ENCODE results near the gene TTLL11.

Gene TTLL11

DNA sequence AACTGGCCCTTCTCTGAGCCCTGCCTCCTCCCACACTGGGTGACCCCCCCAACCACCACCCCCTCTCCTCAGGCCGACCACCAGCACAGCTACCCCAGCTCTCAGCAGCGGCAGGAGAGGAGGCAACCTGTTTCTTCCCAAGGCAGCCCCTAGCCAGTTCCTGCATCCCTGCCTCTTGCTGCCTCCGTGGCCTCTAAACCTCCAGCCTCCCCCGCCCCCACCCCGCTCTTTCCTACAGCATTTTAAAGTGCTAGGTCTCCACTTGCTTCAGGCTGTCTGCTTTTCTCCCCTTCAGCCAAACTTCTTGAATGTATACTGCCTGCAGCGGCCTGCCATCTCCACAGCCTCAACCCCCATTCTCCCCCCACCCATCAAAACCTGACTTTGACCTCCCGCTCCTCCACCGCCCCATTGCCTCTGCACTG is 306.1 kb downstream of the TTLL11 start:
- no peak for DNase-seq (ENCODE audit: low read depth in 2 of 2)

DNA sequence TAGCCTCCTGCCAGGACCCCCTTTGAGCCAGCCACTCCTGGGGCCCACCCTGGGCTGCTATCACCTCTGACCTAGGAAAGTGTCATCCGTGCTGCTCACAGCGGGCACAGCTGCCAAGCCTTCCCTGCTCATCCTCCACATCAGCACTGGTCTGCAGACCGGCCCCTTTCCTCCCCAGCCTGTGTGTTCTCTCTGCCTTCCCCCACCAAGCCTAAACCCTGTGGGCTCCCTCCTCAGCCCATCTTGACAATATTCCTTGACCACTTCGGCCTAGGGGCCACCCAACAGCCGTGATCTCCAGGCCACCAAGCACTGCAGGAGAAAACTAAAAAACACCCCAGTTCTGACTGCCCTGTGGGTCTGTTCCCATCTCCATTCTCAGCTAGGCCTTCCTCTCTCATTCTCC is 306.6 kb downstream of the TTLL11 start:
- no peak for DNase-seq (ENCODE audit: low read depth in 2 of 2)

DNA sequence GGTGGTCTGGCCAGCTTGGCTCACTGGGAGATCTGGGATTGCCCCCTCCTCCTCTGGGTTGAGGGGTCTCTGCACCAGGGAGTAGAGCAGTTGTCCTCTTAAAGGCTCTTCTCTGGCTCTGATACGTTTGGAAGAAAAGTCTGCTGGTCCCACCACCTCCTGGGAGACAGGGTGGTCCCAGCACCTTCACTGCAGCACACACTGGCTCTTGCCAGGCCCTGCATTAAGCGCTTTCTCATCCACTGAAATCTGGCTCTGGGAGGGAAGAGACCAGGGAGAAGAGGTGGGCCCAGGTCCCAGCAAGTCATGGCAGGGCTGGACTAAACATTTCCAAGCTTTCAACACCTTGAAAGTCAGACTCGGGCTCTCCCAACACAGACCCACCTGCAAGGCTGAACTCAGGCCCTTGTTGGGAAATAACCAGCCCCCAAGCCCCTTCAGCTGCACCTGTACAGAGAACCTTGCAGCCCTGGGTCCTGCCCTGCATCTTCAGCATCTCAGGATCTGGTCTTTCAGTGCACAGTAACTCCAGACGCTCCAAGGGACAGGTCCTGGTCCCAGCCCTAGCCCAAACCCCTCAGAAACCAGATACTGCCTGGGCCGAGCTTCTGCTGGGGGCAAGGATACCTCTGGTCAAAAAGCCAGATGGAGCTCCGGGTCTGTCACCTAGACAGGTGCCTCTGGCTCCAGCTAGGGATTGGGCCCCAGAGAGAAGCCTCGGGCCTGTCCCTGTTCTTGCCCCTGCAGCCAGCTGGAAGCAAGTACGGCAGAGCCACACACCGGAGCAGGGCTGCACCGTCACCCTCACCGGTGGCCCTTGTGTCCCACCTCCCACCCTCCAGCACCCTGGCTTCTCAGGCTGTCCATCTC is 307.2 kb downstream of the TTLL11 start:
- no peak for DNase-seq (ENCODE audit: low read depth in 2 of 2)

DNA sequence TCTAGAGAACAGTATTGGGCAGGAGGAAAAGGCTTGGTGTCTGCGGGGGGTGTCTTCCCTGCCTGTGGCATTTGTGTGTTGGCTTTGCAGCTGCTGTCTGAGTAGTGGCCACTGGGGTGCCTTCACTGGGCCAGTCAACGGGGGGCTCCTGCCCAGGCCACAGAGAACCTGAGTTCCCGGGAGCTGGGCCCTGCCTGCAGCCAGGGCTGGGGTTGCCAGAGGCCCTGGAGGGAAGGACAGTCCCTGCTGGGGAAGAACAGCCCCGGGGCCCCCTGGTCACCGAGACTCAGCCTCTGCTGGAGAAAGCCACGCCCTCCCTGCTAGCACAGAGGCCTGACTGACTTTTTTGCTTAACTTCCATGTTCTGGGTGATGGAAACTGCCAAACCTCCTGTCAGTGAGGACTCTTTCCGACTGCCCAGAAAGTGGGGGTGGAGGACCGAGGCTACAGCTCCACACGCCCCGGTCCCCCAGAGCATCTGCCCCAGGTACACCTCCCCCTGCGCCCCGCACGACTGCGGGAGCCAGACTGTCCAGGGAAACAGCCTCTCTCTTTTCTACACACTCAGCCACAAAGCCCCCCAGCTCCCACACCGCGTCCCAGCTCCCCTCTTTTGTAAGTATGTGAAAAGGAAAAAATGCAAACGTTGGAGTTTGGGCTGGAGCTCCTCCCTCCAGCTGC is 308.2 kb downstream of the TTLL11 start:
- no peak for DNase-seq (ENCODE audit: low read depth in 2 of 2)

DNA sequence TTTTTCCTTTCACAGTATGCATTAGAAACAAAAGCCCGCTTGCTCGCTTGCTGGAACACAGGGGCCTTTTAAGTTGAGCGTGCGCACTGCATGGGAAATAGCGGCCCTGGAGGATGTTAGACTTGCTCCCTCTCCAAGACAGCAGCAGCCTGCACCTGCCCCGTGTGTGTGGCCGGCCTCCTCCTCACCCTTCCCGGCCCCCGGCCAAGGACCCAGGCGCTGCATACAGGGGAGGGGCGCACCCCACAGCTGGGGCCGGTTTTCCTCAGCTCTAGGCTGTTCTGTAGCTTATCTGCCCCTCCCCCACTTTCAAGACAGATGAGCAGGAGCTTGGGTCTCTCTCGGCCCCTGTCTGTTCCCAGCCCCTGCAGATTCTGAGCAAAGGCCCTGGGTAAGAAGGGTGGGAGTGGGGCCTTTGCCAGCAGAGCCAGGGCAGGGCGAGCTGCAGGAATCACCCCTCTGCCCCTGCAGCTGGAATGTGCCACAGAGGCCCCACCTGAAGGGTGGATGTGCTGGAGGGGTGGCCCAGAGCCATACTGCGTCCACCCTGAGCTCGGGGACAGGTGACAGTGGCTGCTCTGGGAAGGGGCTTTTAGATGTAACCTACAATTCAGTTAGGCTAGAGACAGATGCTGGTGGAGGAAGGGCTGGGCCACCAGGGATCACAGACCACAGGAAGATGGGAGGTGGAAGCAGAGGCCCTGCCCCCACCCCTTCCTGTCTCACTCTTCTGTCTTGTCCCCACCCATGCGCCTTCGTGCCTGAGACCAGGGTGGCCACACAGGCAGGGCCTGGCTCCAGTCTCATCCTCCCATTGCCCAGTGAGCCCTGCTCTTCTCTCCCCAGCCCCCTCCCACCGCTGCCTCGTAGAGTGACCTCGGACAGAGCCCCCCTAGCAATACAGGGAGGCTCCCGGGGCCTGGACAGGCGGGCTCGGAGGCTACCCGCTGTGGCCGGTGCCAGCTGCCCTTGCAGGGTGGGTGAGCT is 309.3 kb downstream of the TTLL11 start:
- DNase-seq (ENCODE audit: low read depth in 2 of 2): no peak

DNA sequence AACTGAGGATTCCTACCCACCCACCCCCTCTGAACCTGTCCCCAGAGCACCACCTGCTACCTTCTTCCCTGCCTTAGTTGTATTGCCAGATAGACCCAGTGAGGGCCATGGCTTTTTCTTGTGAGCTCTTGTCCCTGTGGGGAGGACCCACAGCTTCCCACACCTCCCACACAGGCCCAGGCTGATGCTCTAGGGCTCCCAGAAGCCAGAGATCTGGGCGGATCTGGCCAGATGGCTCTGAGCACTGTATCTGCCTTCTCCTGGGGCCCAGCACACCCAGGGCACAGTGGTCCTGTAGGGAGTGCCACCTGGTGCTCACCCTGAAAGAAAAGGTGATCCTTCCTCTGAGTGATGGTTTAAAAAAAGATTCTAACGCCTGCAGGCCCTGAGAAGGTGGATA is 310.0 kb downstream of the TTLL11 start:
- no peak for DNase-seq (ENCODE audit: low read depth in 2 of 2)

DNA sequence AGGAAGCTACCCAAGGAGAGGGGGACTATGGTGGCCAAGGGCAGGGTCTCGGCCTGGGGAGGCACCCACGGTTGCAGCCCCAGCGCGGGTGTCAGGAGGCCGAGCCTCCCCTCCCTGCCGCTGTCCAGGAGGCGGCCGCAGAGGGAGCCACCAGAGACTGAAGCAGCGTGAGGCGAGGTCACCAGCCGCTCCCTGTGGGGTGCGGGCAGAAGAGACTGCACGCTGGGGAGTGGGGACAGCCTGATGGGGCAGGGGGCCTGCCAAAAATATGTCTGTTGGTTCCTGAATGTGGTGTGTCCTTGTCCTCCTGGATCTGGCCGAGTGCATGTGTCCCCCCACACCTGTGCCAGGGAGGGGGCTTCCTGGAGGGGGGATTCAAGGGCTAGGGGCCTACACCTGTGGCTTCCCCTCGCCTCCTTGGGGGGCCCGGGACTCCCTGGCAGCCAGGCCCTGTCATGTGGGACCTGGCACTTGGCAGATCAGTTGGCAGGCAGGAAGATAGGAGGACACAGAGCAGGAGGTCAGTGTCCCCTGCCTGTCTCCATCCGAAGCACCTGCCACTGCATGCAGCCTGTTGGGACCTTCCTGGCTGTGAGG is 310.5 kb downstream of the TTLL11 start:
- DNase-seq (ENCODE audit: low read depth in 2 of 2): no peak

DNA sequence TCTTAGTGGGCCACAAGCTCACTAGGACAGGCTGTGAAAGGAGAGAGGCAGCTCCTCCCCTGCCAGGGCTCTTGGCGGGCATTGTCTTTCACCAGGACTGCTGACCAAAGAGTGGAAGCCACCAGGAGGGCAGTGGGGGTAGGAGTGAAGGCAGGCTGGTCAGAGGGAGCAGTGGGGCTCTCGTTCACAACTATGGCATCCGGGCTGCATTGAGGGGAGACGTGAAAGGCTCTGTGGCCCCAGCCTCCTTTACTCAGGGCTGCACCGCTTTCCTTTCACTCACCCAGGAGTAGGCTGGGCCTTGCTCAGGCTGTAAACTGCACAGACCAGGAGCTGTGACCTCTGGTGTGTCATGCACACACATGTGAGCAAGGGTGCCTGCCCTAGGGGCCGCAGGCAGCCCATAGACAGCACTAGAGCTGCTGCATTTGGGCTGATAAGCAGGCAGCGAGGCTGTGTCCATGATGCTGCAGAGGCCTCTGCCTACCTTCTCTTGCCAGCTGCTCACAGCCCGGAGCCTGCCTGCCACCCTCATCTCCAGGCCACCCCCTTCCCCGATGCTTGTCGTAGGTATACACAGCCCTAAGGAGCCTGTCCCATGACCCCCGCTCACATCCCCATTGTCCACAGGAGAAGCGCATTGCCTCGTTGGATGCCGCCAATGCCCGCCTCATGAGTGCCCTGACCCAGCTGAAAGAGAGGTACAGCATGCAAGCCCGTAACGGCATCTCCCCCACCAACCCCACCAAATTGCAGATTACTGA is 311.2 kb downstream of the TTLL11 start:
- DNase-seq (ENCODE audit: low read depth in 2 of 2): no peak

DNA sequence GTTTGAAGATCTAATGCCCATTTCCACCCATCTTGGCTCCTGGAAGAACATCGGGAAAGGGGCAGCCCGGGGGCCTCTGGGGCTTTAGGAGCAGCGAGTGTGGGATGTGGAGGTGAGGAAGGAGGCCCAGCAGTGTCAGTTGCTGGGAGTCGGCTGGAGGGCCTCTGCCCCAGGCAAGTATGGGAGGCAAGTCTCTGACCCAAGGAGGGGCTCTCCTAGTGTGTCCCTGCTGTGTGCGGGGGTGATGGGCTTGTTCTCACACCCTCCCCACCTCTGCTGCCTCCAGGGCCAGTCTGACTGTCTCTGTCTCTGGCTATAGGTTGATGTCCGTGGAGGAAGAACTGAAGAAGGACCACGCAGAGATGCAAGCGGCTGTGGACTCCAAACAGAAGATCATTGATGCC is 312.0 kb downstream of the TTLL11 start:
- DNase-seq (ENCODE audit: low read depth in 2 of 2): no peak

DNA sequence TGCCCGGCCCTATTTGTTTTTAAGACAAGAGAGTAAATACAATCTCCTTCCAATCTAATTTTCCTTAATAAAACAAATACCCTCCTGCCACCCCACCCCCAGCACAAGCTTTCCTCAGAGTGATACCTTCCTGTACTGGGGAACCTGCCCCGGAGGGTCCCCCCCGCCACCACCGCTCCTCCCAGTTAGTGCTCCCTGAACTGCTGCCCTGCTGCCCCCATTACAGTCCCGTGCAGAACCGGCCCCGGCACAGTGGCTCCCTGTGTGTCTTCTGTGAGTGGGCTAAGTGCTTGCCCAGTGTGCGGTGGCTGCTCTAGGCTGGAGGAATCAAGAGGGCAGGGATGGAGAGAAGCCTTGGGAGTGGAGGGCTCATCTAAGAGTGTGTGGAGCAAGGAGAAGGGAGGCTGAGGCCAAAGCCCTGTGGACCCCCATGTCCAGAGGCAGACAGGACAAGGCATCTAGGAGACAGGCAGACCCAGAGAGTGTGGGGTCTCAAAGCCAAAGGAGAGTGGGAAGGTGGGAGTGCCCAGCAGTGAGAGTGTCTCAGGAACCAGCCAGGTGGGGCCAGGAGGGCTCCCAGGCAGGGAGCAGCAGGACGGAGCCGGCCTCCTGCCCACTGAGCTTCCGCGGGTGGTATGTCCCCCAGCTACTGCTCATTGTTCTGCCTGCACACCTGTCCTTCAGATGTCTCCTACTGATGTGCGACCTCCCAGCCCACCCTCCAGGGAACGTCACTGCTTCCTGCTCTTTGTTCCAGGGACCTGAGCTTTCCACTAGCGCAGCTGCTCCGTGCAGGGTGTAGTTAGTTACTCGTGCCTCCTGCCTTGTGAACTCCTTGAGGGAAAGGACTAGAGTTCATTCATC is 312.7 kb downstream of the TTLL11 start:
- DNase-seq (ENCODE audit: low read depth in 2 of 2): no peak

DNA sequence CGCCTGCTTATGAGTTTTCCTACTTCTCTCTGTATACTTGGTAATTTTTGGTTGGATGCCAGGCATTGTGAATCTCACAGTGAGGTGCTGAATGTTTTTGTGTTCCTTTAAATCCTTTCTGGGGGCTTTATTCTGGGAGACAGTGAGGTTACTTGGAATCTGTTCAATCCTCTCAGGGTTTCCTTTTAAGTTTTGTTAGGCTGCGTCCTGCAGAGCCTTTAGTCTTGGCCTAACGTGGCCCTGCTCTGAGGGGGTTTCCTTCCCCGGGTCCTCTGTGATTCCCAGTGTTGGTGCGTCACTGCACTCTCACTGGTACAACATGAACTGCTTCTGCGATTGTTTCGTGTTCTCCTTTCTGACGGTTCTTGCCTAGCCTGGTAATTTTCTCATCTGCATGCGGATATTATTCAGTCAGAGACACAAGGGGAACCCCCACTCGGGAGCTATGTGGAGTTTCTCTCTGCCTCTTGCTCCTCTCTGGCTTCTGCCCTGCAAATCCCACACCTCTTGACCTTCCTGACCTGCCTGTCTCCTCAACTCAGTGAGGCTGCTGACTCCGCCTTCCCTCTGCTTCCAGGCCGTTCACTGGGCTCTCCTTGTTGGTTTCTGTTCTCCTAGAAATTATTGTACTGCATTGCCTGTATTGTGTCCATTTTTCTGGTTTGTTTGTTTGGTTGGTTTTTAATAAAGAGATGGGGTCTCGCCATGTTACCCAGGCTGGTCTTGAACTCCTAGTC is 313.6 kb downstream of the TTLL11 start:
- DNase-seq (ENCODE audit: low read depth in 2 of 2): no peak

DNA sequence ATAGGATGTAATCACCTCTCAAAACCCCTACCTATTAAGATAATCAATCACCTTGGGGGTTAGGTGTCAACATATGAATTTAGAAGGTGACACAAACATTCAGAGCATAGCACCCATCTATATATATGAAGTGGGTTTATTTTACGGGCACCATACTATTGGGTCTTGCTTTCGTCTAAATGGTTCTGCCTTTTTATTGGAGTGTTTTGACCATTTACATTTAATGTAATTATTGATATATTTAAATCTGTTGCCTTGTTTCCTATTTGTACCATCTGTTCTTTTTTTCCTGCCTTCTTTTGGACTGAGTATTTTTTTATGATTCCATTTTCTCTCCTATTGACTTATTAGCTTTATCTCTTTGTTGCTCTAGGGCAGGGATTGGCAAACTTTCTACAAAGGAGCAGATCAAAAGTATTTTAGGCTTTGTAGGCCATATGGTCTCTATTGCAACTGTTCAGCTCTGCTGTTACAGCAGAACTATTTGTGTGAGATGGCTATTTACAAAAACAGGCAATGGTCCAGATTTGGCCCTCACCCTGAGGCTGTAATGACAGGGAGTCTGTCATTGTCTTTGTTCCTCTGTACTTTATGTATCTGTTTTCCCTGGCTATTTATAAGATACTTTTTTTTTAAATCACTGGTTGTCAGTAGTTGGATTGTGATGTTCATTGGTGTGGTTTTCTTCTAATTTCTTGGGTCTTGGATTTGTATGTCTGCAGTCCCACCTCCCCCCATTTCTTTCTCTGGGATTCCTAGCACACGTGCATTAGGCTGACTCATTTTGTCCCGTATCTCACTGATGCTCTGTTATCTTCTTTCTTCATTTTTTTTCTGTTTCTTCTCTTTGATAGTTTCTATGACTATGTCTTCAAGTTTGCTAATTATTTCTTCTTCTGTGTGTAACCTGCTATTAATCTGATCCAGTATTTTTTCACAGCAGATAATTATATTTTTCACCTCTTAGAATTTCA is 314.6 kb downstream of the TTLL11 start:
- DNase-seq (ENCODE audit: low read depth in 2 of 2): no peak

DNA sequence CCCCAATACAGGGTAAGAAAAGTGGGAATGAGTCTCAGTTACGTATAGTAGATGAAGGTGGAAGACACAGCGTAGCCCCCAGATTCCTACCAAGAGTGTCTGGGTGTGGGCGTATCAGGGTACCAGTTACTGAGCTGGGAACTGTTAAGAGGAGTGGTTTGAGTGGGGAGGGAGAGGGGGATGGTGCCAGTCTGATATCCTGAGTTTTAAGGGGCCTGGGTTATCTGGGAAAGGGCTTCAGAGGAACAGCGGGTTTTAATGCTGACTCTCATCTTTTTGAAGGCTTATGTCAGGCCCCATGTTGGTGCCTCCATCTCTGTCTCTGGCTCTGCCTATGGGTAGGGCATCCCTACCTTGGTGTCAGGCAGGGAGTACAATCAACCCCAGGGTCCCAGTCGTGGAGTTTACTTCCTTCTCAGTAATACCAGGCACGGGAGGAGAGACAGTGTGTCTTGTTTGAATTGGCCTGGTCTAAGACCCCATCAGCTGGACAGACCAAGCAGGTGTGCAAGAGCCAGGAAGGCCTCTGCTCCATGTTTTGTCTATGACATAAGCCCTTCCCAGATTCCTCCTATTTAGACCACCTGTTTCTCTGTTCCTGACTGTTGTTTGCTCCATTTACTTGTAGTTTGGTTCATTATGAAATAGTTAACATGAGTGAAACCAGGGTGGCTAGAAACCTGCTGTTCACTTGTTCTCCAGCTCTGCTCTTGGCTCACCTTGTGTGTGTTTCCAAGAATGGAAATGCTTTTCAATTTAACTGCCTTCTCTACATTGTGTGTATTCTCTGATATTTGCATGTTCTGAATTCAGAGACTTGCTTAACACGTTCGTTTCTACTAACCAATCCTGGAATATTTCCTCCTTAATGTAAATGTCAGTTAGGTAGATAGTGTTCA is 316.1 kb downstream of the TTLL11 start:
- DNase-seq (ENCODE audit: low read depth in 2 of 2): no peak

DNA sequence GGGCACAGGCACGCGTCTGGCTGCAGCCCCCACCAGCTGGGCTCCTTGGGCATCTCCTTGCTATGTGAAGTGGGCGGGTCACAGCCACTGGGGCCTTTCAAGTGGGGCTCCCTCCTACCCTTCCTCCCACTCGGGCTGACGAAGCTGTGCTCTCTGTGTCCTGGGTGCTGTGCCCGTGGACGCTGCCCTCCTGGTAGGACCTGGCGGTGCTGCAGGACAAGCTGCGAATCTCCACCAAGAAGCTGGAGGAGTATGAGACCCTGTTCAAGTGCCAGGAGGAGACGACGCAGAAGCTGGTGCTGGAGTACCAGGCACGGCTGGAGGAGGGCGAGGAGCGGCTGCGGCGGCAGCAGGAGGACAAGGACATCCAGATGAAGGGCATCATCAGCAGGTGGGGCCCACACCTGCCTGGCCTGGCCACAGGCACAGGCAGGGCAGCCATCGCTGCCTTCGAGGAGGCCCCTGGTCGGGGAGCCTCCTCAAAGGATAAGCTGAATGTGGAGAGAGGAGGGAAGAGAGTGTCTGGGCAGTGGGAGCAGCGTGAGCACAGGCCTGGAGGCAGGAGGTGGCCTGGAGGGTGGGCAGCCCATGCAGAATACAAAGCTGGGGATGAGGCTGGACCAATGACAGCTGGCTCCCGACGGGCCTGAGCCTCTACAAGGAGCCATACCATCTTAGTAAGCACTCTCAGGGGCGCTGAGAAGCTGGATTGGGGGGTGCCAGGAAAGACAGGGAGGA is 316.9 kb downstream of the TTLL11 start:
- no peak for DNase-seq (ENCODE audit: low read depth in 2 of 2)

DNA sequence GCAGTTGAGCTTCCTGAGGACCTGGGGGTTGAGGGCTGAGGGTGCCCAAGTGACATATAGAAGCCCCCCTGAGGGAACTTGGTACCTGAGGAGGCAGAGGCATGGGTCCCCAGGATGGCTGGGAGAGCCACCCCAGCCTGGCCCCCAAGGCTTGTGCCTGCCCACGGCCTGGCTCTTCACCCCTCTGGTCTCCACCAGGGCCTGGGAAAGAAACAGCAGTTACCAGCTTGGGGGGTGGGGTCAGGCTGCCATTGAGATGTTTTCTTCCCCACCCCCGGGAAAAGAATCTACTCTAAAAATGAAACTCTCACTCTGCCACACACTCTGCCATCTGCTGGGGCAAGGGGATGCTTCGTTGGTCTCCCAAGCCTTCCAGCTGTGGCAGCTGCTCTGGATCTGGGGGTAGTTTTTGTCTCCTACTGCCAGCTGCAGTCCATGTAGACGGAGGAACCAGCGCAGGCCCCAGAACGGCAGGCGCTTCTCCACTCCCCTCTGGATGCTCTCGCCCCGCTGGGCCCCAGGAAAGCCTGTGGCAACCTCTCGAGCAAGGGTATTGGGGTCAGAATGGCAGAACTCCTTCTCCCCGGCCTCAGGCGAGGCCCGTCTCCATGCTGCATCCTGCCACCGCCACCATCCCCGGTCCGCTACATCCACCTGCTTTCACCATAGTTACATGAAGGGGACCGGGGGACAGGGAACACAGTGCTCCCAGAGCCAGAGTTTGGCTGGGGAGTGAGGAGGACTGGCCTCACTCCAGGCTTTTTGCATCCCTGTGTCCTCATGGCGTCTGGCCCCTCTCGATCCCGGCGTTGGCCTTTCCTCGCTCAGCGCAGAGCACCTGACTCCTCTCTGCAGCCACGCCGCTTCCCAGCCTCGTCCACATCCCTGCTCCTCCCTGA is 318.1 kb downstream of the TTLL11 start:
- no peak for DNase-seq (ENCODE audit: low read depth in 2 of 2)
